Stimulated activated CD8-positive, alpha-beta memory T cell treated with anti-CD3 and anti-CD28 coated beads, Interleukin-12 subunit alpha, Interleukin-12 subunit beta, amount 100 ng/mL, for 1 hour (primary cell): ENCODE measurements around the gene FBXW8.

Experiments used
- DNase-seq: peaks from one replicate; pipeline ENCODE4 v3.0.0-alpha.2; 2020; ENCODE audit warnings: low read depth

Gene FBXW8

DNA sequence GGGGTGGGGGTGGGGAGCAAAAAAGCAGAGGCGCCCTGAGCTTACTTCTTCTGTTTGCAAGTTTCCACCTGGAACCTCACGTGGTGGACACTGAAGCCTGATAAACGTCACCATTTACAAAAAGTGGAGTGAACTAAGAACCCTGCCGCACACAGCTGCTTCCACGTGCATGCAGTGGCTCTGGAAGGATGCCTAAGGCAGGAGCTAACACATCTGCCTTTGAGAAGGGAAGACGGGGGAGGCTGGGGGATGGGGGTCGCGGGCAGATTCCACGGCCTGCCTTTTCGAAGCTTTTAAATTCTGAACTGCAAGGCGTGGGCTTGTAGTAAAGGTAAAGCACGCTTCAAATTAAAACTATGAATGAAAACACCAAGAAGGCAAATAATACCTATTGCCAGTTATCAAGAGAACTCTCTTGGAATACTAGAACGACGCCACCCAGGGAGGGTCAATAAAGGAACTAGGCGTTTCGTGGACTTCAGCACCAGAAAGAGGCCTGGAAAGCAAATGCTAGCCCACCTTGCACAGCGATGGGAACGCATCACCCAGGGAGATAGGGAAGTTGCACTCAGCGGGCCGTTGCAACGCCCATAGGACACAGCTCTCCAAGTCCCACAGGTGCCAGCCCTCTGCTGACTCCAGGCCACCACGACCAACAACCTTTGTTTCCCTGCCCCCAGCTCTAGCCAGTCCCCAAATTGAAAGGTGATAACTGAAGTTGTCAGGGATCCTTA is 126.7 kb downstream of the FBXW8 start:
- no peak for DNase-seq

DNA sequence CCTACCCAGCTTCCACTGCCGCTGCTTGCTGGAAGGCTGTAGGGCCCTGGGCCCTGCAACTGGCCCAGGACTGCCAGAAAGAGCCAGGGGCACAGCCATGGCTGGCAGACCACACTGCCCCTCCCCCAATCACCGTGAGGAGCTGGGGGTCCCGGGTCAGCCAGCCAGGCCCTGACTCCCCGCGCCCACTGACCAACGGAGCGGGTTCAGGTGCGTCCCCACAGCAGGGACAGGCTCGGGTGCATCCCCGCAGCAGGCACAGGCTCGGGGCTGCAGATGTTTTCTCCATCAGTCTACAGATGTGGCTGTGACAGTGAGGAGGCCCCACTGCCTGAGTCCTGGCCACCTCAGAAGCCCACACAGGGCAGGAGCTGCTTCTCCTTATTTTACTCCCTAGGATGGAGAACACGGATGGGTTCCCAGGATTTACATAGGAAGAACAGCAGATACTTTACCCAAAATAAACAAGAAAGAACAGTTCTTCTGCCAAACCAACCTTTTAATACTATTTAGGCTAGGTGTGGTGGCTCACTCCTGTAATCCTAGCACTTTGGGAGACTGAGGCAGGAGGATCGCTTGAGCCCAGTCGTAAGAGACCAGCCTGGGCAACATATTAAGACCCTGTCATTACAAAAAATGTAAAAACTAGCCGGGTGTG is 127.4 kb downstream of the FBXW8 start:
- no peak for DNase-seq

DNA sequence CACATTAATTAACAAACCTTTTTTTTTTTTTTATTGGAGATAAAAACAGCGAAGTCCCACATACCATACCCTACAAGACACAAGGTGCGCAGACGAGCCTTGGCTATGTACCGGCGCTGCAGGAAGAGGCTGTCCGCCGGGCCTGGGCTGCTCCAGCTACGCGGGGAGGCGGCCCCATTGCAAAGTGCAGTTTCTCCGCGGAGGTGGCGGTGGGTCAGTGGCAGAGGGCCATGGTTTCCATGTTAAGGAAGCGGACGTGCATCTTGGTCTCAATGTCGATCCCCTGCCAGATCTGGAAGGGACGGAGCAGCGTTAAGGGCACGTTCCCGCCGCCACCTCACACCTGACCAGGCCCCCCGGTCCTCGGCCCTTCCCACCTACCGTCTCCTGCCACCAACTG is 128.2 kb downstream of the FBXW8 start:
- no peak for DNase-seq

GRCh38 chr12:117039891-117040309 is 129.2 kb downstream of the FBXW8 start:
- DNase-seq, result no peak

- no peak for DNase-seq
Measured at GRCh38 chr12:117040496-117040895, 129.7 kb downstream of the FBXW8 start.

DNA sequence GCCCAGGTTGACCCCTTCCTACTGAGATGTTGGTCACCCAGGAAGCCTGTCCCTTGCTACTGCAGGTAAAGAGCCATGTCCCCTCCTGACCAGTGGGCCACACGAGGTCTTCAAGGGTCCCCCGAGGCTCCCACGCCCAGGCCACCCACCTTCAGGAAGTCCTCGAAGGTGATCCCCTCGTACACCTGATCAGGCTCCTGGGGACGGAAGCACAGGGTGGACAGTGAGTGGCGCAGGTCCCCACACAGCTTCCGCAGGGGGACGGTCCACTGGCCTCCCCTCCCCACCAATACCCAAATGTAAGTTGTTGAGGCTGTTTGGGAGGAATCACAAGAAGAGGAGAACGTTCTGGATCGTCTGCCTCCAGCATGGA is 131.0 kb downstream of the FBXW8 start:
- no peak for DNase-seq

GRCh38 chr12:117042171-117042842 is 131.6 kb downstream of the FBXW8 start:
- no peak for DNase-seq

- no peak for DNase-seq
Measured at GRCh38 chr12:117042862-117043261, 132.1 kb downstream of the FBXW8 start.

DNA sequence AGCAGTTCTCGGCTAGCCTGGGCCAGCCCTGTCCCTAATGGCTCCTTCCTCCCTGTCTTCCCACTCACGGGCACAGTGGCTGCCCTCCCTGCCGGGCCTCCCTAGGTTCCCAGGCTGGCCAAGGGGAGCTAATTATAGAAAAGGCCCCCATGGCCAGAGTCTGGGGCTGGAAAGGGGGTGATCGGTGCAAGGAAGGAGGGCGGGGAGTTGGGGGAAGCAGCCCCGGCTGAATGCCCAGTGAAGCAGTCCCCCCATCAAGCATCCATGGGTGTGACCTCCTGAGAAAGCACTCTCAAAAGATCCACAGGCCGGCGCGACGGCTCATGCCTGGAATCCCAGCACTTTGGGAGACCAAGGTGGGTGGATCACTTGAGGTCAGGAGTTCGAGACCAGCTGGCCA is 133.6 kb downstream of the FBXW8 start:
- DNase-seq, result no peak

DNA sequence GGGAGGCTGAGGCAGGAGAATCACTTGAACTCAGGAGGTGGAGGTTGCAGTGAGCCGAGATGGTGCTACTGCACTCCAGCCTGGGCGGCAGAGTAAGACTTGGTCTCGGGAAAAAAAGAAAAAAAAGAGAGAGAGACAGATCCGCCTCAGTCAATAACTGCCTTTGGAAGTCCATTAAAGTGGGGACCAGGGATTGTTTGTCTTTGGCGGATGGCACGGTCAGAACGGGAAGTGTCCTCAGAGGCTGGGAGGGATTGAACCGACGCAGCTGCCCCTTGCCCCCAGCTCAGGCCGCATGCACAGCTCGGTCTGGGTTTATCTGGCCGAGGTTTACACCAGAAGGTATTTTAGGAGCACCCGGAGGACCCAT is 134.0 kb downstream of the FBXW8 start:
- no peak for DNase-seq

DNA sequence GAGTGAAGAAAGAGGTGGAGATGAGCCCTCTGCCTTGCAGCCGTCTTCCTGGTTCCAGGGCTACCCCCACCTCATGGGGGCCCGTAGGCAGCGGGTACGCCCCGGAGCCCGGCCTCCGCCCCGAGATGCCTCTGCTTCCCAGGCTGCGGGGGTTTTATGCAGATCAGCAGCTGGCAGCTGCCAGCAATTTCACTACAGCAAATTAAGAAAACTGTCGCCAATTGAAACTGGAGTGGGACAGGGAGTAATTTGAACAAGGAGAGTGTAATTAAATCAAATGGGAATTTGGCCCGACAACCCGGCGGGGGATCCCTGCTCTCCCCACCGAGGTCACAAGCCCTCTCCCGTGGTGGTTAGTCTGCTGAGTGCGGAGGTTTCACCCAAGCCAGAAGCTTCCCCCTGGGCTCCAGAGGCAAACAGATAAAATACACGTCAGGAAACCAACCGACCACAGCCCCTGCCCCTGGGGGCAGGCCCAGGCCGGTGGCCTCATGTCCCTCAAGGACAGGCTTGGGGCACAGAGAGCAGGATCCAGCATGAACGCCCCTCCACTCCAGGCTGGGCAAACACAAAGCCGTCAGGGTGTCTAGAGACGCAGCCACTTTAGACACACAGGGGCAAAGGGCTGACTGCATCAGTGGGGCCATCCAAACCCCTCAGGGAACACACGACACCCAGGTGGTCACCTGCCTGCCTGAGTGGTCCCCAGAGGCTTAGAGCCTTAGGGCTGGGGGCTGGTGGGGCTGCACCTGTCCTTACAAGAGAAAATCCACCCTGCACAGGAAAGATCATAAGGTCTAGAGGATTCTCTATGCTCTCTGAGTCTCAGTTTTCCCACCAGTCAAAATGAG is 134.6 kb downstream of the FBXW8 start:
- DNase-seq, result no peak

DNA sequence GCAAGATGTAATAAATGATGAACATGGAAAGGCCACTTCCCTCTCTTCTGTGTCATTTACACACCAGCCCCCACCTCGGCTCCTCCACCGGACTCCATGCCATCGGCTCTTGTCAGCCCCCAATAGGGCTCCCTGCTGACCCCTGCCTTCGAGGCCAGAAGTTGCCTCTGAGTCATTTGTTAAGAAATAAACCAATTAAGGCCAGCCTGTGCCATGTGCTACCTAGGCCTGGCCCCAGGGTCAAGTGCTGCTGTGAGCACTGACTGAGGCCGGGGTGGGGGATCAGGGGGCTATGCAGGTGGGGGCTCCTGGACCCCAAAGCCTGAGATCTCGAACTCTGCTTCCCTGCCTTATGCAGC is 135.2 kb downstream of the FBXW8 start:
- no peak for DNase-seq

- DNase-seq, result no peak
Measured at GRCh38 chr12:117046425-117046824, 135.7 kb downstream of the FBXW8 start.

- DNase-seq, result no peak
Measured at GRCh38 chr12:117046861-117047530, 136.2 kb downstream of the FBXW8 start.

GRCh38 chr12:117047810-117048584 is 137.2 kb downstream of the FBXW8 start:
- no peak for DNase-seq

- DNase-seq, result no peak
Measured at GRCh38 chr12:117048585-117048904, 137.8 kb downstream of the FBXW8 start.

GRCh38 chr12:117049295-117049694 is 138.5 kb downstream of the FBXW8 start:
- no peak for DNase-seq

DNA sequence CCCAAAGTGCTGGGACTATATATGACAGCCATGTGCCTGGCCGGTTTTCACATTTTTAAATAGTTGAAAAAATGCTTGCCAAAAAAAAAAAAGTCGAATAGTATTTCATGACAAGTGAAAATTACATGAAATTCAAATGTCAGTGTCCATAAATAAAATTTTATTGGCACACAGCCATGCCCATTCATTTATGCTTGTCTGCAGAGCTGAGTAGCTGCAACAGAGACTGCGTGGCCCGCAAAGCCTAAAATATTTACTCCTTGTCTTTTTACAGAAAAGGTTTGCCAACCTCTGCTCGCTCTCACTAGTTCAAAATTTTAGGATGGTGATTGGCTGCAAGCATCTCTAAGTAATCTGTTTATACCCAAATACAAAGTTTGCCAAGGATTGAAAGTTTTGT is 139.3 kb downstream of the FBXW8 start:
- no peak for DNase-seq

DNA sequence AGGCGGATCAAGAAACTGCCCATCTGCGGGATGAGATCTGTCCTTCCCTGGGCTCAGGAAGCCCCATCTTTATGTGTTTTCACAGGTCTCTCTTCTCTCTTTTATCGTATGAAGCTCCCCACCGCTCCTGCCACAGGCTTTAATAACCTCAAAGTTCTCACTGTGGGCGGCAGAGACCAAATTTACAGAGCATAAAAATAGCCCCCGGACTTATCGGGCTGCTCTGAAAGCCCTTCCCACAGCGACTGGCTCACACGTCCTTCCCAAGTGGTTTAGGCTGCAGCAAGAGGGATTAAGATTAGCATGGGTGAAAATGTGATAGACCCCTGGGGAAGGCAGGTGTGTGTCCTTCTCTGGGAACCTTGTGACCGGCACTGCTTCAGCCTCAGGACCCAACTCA is 140.6 kb downstream of the FBXW8 start:
- no peak for DNase-seq

- no peak for DNase-seq
Measured at GRCh38 chr12:117052386-117053049, 141.8 kb downstream of the FBXW8 start.

GRCh38 chr12:117053050-117053400 is 142.3 kb downstream of the FBXW8 start:
- no peak for DNase-seq
